ENCODE data around the gene CSTPP1.

- no peak for TF ChIP-seq CTCF (IDR thresholded peaks at IDR 0.05)
- TF ChIP-seq ZFX (IDR thresholded peaks at IDR 0.05; ENCODE audit: borderline replicate concordance) = no peak
These were observed 23.9 kb upstream of the CSTPP1 start for GRCh38 chr11:46912526-46913150.

All from 22Rv1 (cell line).